NCI-H774 (cell line): ENCODE data around the gene LYRM9.
"Not testable (repeated sequence)": the region's sequence is repeated elsewhere in the genome, so short reads cannot be mapped to it uniquely, and the experiment has no call there.

ENCODE experiments used
- DNase-seq: peaks from one replicate; lab custom pipeline; 2025; lab: John Stamatoyannopoulos, UW

The LYRM9 gene

GRCh38 chr17:27873746-27874145, 19.4 kb downstream of the LYRM9 start:
- DNase-seq = no peak

GRCh38 chr17:27873211-27873610, 20.0 kb downstream of the LYRM9 start:
- DNase-seq = no peak

- no peak for DNase-seq
These were observed 20.4 kb downstream of the LYRM9 start for GRCh38 chr17:27872776-27873175.

- DNase-seq = no peak
These were observed 21.8 kb downstream of the LYRM9 start for GRCh38 chr17:27871407-27871806.

- DNase-seq = no peak
These were observed 22.8 kb downstream of the LYRM9 start for GRCh38 chr17:27870345-27870744.

- DNase-seq = no peak
These were observed 24.6 kb downstream of the LYRM9 start for GRCh38 chr17:27868565-27868964.

GRCh38 chr17:27862840-27863239, 30.3 kb downstream of the LYRM9 start:
- DNase-seq = no peak

- no peak for DNase-seq
These were observed 31.2 kb downstream of the LYRM9 start for GRCh38 chr17:27862004-27862403.

- DNase-seq = no peak
These were observed 32.0 kb downstream of the LYRM9 start for GRCh38 chr17:27860971-27861664.

- no peak for DNase-seq
These were observed 34.4 kb downstream of the LYRM9 start for GRCh38 chr17:27858621-27859305.

- no peak for DNase-seq
These were observed 36.3 kb downstream of the LYRM9 start for GRCh38 chr17:27856676-27857432.

GRCh38 chr17:27855454-27855853, 37.7 kb downstream of the LYRM9 start:
- no peak for DNase-seq

- no peak for DNase-seq
These were observed 39.0 kb downstream of the LYRM9 start for GRCh38 chr17:27854163-27854562.

GRCh38 chr17:27853091-27853490, 40.1 kb downstream of the LYRM9 start:
- no peak for DNase-seq

- DNase-seq = no peak
These were observed 43.5 kb downstream of the LYRM9 start for GRCh38 chr17:27849474-27850185.

GRCh38 chr17:27848931-27849330, 44.2 kb downstream of the LYRM9 start:
- peak; percentile 70 for DNase-seq

GRCh38 chr17:27846808-27847307, 46.3 kb downstream of the LYRM9 start:
- DNase-seq = not testable (repeated sequence)

- DNase-seq = no peak
These were observed 47.0 kb downstream of the LYRM9 start for GRCh38 chr17:27846042-27846655.

- no peak for DNase-seq
These were observed 47.7 kb downstream of the LYRM9 start for GRCh38 chr17:27845264-27846041.

GRCh38 chr17:27840688-27841087, 52.5 kb downstream of the LYRM9 start:
- DNase-seq = no peak

GRCh38 chr17:27840406-27840678, 52.8 kb downstream of the LYRM9 start:
- DNase-seq = not testable (repeated sequence)
